H1 (cell line): ENCODE results near the gene FAM240A. TPM values are rescaled to one million over a fixed set of nuclear protein-coding genes. Genes with fewer than 3 reads are reported as not detected.

Experiments
- CTCF ChIA-PET: fragments of 300-600 bp; sonication (Branson Sonifier 250); formaldehyde crosslinking; loops from one replicate; lab custom pipeline; 2021; ENCODE audit not compliant: partially characterized antibody; lab: Charles Lee
- POLR2A ChIA-PET: fragments of 300-600 bp; sonication (Branson Sonifier 250); formaldehyde crosslinking; loops from one replicate; lab custom pipeline; 2021; ENCODE audit warnings: inconsistent platforms; ENCODE audit not compliant: partially characterized antibody; lab: Charles Lee
- DNase-seq, 2 experiments: peaks; one replicate each; pipeline versions ENCODE4 v3.0.0 to v3.0.0-alpha.2; 2010 to 2022; ENCODE audit warnings: low spot score in 2 of 2, low read depth in 1 of 2, mixed read lengths in 1 of 2
- FAIRE-seq: peaks from 2 replicates; lab custom pipeline; 2011; peaks lifted over from hg19 to GRCh38; lab: Jason Lieb, UNC
- H2AFZ ChIP-seq: 2 replicates; pipeline ENCODE4 v1.8.1; 2012; ENCODE audit warnings: low read length, inconsistent platforms
- H2AK5ac ChIP-seq: 2 replicates; pipeline ENCODE4 v1.6.1; 2013; ENCODE audit warnings: low read depth, low read length
- H2BK120ac ChIP-seq: replicated peaks from 2 replicates; pipeline ENCODE3; 2013; ENCODE audit warnings: low read depth, low read length, inconsistent platforms
- H2BK12ac ChIP-seq: 2 replicates; pipeline ENCODE4 v1.6.1; 2013; ENCODE audit warnings: low read depth, low read length
- H2BK15ac ChIP-seq: 2 replicates; pipeline ENCODE4 v1.6.1; 2013; ENCODE audit warnings: low read length
- H2BK20ac ChIP-seq: 2 replicates; pipeline ENCODE4 v1.6.1; 2013; ENCODE audit warnings: low read length
- H2BK5ac ChIP-seq: 2 replicates; pipeline ENCODE4 v1.6.1; 2013; ENCODE audit warnings: low read depth, low read length
- H3K14ac ChIP-seq: 2 replicates; pipeline ENCODE4 v1.6.1; 2013; ENCODE audit warnings: inconsistent platforms; ENCODE audit not compliant: insufficient read length
- H3K18ac ChIP-seq: 2 replicates; pipeline ENCODE4 v1.6.1; 2013; ENCODE audit warnings: low read length; ENCODE audit errors: extremely low read depth
- H3K23ac ChIP-seq: 2 replicates; pipeline ENCODE4 v1.6.1; 2013; ENCODE audit warnings: inconsistent platforms; ENCODE audit not compliant: insufficient read length
- H3K23me2 ChIP-seq: 2 replicates; pipeline ENCODE4 v1.6.1; 2013; ENCODE audit warnings: low read depth, low read length
- H3K27ac ChIP-seq: 2 replicates; pipeline ENCODE4 v1.6.1; 2011; ENCODE audit warnings: low read depth, low read length, inconsistent platforms
- H3K27me3 ChIP-seq, 4 experiments: replicated peaks in 1 of 4; 1 replicate in 1 of 4; 2 replicates in 3 of 4; pipeline versions ENCODE4 v1.6.1 to v1.8.1; 2011 to 2013; ENCODE audit warnings: low read length in 3 of 4, mild to moderate bottlenecking in 3 of 4, inconsistent platforms in 2 of 4, mixed read lengths in 2 of 4, moderate library complexity in 1 of 4; ENCODE audit not compliant: control insufficient read depth in 3 of 4, insufficient read depth in 3 of 4; ENCODE audit errors: extremely low read depth in 1 of 4
- H3K36me3 ChIP-seq, 4 experiments: 2 replicates each; pipeline versions ENCODE4 v1.6.1 to v1.8.1; 2011 to 2013; ENCODE audit warnings: mild to moderate bottlenecking in 4 of 4, low read length in 3 of 4, moderate library complexity in 2 of 4, control low read depth in 1 of 4, inconsistent platforms in 1 of 4; ENCODE audit not compliant: insufficient read depth in 4 of 4, control insufficient read depth in 2 of 4
- H3K4ac ChIP-seq: replicated peaks from 2 replicates; pipeline ENCODE3; 2013; ENCODE audit warnings: low read length, low read depth, mixed read lengths, inconsistent platforms; ENCODE audit not compliant: insufficient read length
- H3K4me1 ChIP-seq, 4 experiments: replicated peaks in 1 of 4; 1 replicate in 1 of 4; 2 replicates in 3 of 4; pipeline versions ENCODE4 v1.6.1 to v1.8.1; 2011 to 2013; ENCODE audit warnings: low read length in 3 of 4, inconsistent platforms in 2 of 4, mixed read lengths in 1 of 4; ENCODE audit not compliant: insufficient read depth in 4 of 4, control insufficient read depth in 3 of 4
- H3K4me2 ChIP-seq, 2 experiments: 2 replicates each; pipeline versions ENCODE4 v1.6.1 to v1.8.1; 2011 to 2013; ENCODE audit warnings: low read depth in 2 of 2, low read length in 2 of 2, control low read depth in 1 of 2, inconsistent platforms in 1 of 2, mild to moderate bottlenecking in 1 of 2; ENCODE audit not compliant: insufficient read depth in 1 of 2
- H3K4me3 ChIP-seq, 4 experiments: fragments of 200-600, 300-600 bp in 1 of 4; sonication (generic), shearing (Covaris generic), sonication (Bioruptor Twin) in 1 of 4; 2 replicates each; pipeline versions ENCODE4 v1.5.1 to v1.8.1; 2011 to 2016; ENCODE audit warnings: low read length in 4 of 4, low read depth in 3 of 4, control low read depth in 2 of 4, inconsistent platforms in 2 of 4, mild to moderate bottlenecking in 2 of 4, mixed read lengths in 1 of 4, moderate library complexity in 1 of 4; ENCODE audit not compliant: insufficient read depth in 2 of 4; ENCODE audit errors: extremely low read depth in 1 of 4
- H3K56ac ChIP-seq: replicated peaks from 2 replicates; pipeline ENCODE3; 2013; ENCODE audit warnings: low read depth, mild to moderate bottlenecking, mixed read lengths, low read length, inconsistent platforms; ENCODE audit not compliant: insufficient read length
- H3K79me1 ChIP-seq: 2 replicates; pipeline ENCODE4 v1.6.1; 2013; ENCODE audit warnings: low read depth, low read length, control low read depth
- H3K79me2 ChIP-seq, 2 experiments: 2 replicates each; pipeline versions ENCODE4 v1.6.1 to v1.8.1; 2012 to 2013; ENCODE audit warnings: low read length in 2 of 2, mild to moderate bottlenecking in 2 of 2, inconsistent platforms in 1 of 2; ENCODE audit not compliant: insufficient read depth in 2 of 2, control insufficient read depth in 1 of 2
- H3K9ac ChIP-seq, 4 experiments: replicated peaks in 1 of 4; 1 replicate in 1 of 4; 2 replicates in 3 of 4; pipeline versions ENCODE4 v1.6.1 to v1.8.1; 2011 to 2013; ENCODE audit warnings: low read depth in 3 of 4, low read length in 3 of 4, control low read depth in 2 of 4, mild to moderate bottlenecking in 2 of 4, moderate library complexity in 2 of 4, inconsistent platforms in 1 of 4; ENCODE audit errors: extremely low read depth in 1 of 4
- H3K9me3 ChIP-seq, 2 experiments: 2 replicates each; pipeline versions ENCODE4 v1.6.1 to v1.8.1; 2012 to 2013; ENCODE audit warnings: mild to moderate bottlenecking in 2 of 2, moderate library complexity in 2 of 2, control low read depth in 1 of 2, inconsistent platforms in 1 of 2, low read depth in 1 of 2, low read length in 1 of 2, mixed read lengths in 1 of 2; ENCODE audit not compliant: insufficient read depth in 2 of 2
- H4K20me1 ChIP-seq, 2 experiments: replicated peaks in 1 of 2; 2 replicates each; pipeline versions ENCODE3 to v1.8.1; 2011 to 2013; ENCODE audit warnings: inconsistent platforms in 2 of 2, low read length in 2 of 2, mild to moderate bottlenecking in 1 of 2; ENCODE audit not compliant: insufficient read depth in 2 of 2, control insufficient read depth in 1 of 2
- H4K5ac ChIP-seq: 2 replicates; pipeline ENCODE4 v1.6.1; 2013; ENCODE audit warnings: low read length, low read depth, mixed read lengths, inconsistent platforms; ENCODE audit not compliant: insufficient read length
- H4K8ac ChIP-seq: 2 replicates; pipeline ENCODE4 v1.8.0; 2013; ENCODE audit warnings: mild to moderate bottlenecking, moderate library complexity, low read length, inconsistent platforms; ENCODE audit not compliant: insufficient read depth; ENCODE audit errors: extremely low read depth
- H4K91ac ChIP-seq: replicated peaks from 2 replicates; pipeline ENCODE3; 2013; ENCODE audit warnings: low read length, mixed read lengths, inconsistent platforms; ENCODE audit not compliant: insufficient read length
- EZH2 ChIP-seq: fragments of 200-600 bp; sonication (generic); IDR thresholded peaks from 2 replicates; pipeline ENCODE4 v1.7.1; 2012; ENCODE audit warnings: low read depth, mild to moderate bottlenecking, moderate library complexity, low read length, inconsistent platforms; ENCODE audit not compliant: severe bottlenecking
- POLR2A ChIP-seq, 2 experiments: IDR thresholded peaks; 1 replicate in 1 of 2; 2 replicates in 1 of 2; pipeline ENCODE4 v1.6.1; 2011; ENCODE audit warnings: low read depth in 2 of 2, low read length in 2 of 2, mild to moderate bottlenecking in 2 of 2; ENCODE audit errors: control extremely low read depth in 1 of 2
- TEAD4 ChIP-seq: IDR thresholded peaks from 2 replicates; pipeline ENCODE4 v1.6.1; 2012; ENCODE audit warnings: low read depth, low read length, inconsistent platforms, mixed read lengths
- WGBS, 2 experiments: shearing (Covaris generic) in 1 of 2; methylation state at CpG; one replicate each; pipeline versions ENCODE4 v1.1.6 to v1.1.7; 2013 to 2015; ENCODE audit warnings: low lambda C conversion rate in 2 of 2, mixed read lengths in 2 of 2, inconsistent platforms in 1 of 2, low coverage in 1 of 2, missing lambda C conversion rate in 1 of 2; ENCODE audit not compliant: insufficient replicate concordance in 2 of 2, insufficient coverage in 1 of 2, insufficient read length in 1 of 2; ENCODE audit errors: extremely low coverage in 1 of 2, missing lambda C conversion rate in 1 of 2; 5-methylcytosine and 5-hydroxymethylcytosine counted together
- polyA plus RNA-seq, 7 experiments: library from polyadenylated mRNA; depleted of rRNA in 3 of 7; stranded (reverse) in 5 of 7; unstranded in 2 of 7; fragments of >200 nt in 5 of 7; fragments of 200-250 nt in 2 of 7; gene quantifications; 1 replicate in 5 of 7; 2 replicates in 1 of 7; 4 replicates in 1 of 7; pipeline versions ENCODE4 v1.2.1 to v1.2.3, GENCODE V29; 2011 to 2013; ENCODE audit warnings: missing spikeins in 2 of 7, mixed read lengths in 2 of 7
- total RNA-seq: library from RNA; stranded (reverse); fragmentation: NEBNext Ultra II Directional; extraction: Animal tissue kit (Norgen Biotek cat#: 25700); gene quantifications from 2 replicates; pipeline ENCODE4 v1.2.1, GENCODE V29; 2021

The FAM240A gene
- total and polyA plus RNA-seq, 2 of the 8 experiments (the other 6 are each of a cell fraction or from before 2014, with no cell fraction given) = 0.08 TPM; not detected in 1

- no peak overlapping the region for H3K14ac ChIP-seq
- H3K4ac ChIP-seq = no peak overlapping the region
- H2AK5ac ChIP-seq = no peak overlapping the region; the same call in 1 of the 2 replicates
- no peak overlapping the region for H3K56ac ChIP-seq
- H3K4me2 ChIP-seq = peak overlapping the region in 1 of 2 experiments; percentile 37; a peak in 1 of 4 replicates
- no peaks in the 10 kb centered on the region; a peak in 1 of 7 replicates for H3K27me3 ChIP-seq
- H3K79me1 ChIP-seq = no peaks in the 10 kb centered on the region
- no peaks in the 10 kb centered on the region for H3K9me3 ChIP-seq
- H2BK15ac ChIP-seq = peak overlapping the region; percentile 77; the same call in 1 of the 2 replicates
- no peak overlapping the region for H4K5ac ChIP-seq
- TF ChIP-seq POLR2A (IDR thresholded peaks at IDR 0.05; ENCODE audit: control extremely low read depth in 1 of 2, low read depth in 2 of 2, low read length in 2 of 2) = no peak
- TF ChIP-seq EZH2 = no peak
- TF ChIP-seq TEAD4 = no peak
- FAIRE-seq = no peak
- H3K36me3 ChIP-seq = no peaks in the 10 kb centered on the region
- H3K79me2 ChIP-seq = no peaks in the 10 kb centered on the region
- no peaks in the 10 kb centered on the region for H3K23me2 ChIP-seq
- POLR2A ChIA-PET = interaction anchor here (0.8 to 4.2 kb wide), 5 partner anchors 16 to 164 kb away, joined by 3 to 23 read pairs (median 3); no protein-coding TSS in a partner anchor
- H4K8ac ChIP-seq = no peak overlapping the region
- peak in 1 of 2 experiments; percentile 48 for DNase-seq
- no peak overlapping the region for H3K27ac ChIP-seq
- H3K18ac ChIP-seq = peak overlapping the region; percentile 56; the same call in 1 of the 2 replicates
- H3K4me1 ChIP-seq = peaks cover 22 to 41% (median 28%) of the 10 kb centered on the region in 4 experiments
- peak overlapping the region; percentile 52 for H2BK20ac ChIP-seq
- H3K4me3 ChIP-seq = no peak overlapping the region
- no peak overlapping the region for H2AFZ ChIP-seq
- H4K20me1 ChIP-seq = no peaks in the 10 kb centered on the region
- CTCF ChIA-PET = interaction anchor here (0.8 to 5.7 kb wide), 30 partner anchors 9 to 252 kb away, joined by 3 to 41 read pairs (median 4); no protein-coding TSS in a partner anchor
- peak overlapping the region; percentile 17; the same call in 1 of the 2 replicates for H2BK5ac ChIP-seq
- peak overlapping the region; percentile 77; the same call in 1 of the 2 replicates for H2BK12ac ChIP-seq
- no peak overlapping the region for H3K23ac ChIP-seq
- no peak overlapping the region for H2BK120ac ChIP-seq
- H4K91ac ChIP-seq = peak overlapping the region; percentile 92
- H3K9ac ChIP-seq = no peak overlapping the region; a peak in 1 of 7 replicates
- 87% methylated on average over 17 of the region's 17 CpGs; no CpG with 5 or more reads in 1 of the 2 experiments for WGBS, 2 experiments
Measured at GRCh38 chr3:46662771-46663551, 50.6 kb downstream of the FAM240A start.
